ENCODE measurements around the gene TTC21A.

DNA sequence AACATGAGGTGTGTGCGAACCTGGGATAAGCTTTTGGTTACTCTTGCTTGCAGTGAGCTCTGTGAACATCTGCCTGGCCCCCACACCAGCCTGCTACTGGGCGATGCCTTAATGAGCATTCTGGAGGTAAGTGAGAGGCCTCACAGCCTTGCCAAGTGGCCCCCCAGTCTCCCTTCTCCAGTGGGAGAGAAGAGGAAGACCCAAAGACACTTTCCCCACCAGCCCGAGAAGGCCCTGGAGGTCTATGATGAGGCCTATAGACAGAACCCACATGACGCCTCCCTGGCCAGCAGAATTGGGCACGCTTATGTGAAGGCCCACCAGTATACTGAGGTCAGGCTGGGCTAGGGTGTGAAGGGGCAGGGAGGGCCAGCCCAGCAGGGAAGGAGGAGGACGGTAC is 22.5 kb downstream of the TTC21A start:
- TF ChIP-seq, protein P1, sequence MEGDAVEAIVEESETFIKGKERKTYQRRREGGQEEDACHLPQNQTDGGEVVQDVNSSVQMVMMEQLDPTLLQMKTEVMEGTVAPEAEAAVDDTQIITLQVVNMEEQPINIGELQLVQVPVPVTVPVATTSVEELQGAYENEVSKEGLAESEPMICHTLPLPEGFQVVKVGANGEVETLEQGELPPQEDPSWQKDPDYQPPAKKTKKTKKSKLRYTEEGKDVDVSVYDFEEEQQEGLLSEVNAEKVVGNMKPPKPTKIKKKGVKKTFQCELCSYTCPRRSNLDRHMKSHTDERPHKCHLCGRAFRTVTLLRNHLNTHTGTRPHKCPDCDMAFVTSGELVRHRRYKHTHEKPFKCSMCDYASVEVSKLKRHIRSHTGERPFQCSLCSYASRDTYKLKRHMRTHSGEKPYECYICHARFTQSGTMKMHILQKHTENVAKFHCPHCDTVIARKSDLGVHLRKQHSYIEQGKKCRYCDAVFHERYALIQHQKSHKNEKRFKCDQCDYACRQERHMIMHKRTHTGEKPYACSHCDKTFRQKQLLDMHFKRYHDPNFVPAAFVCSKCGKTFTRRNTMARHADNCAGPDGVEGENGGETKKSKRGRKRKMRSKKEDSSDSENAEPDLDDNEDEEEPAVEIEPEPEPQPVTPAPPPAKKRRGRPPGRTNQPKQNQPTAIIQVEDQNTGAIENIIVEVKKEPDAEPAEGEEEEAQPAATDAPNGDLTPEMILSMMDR (IDR thresholded peaks at IDR 0.05), result no peak
- no peak for TF ChIP-seq POLR2A (IDR thresholded peaks at IDR 0.05)
